ENCODE results near the gene PAQR8.

Gene PAQR8

GRCh38 chr6:52369234-52369633 is 7.3 kb downstream of the PAQR8 start:
- DNase-seq (ENCODE audit: extremely low read depth, low read depth): no peak
- no peak for TF ChIP-seq CTCF (IDR thresholded peaks at IDR 0.05; ENCODE audit: low read depth, low read length)

- TF ChIP-seq CTCF (IDR thresholded peaks at IDR 0.05; ENCODE audit: low read depth, low read length): no peak
- DNase-seq (ENCODE audit: extremely low read depth, low read depth): peak; percentile 23
These were observed 9.8 kb downstream of the PAQR8 start for GRCh38 chr6:52371656-52372191.

- no peak for DNase-seq (ENCODE audit: extremely low read depth, low read depth)
- no peak for TF ChIP-seq CTCF (IDR thresholded peaks at IDR 0.05; ENCODE audit: low read depth, low read length)
These were observed 11.3 kb downstream of the PAQR8 start for GRCh38 chr6:52373151-52373690.

DNA sequence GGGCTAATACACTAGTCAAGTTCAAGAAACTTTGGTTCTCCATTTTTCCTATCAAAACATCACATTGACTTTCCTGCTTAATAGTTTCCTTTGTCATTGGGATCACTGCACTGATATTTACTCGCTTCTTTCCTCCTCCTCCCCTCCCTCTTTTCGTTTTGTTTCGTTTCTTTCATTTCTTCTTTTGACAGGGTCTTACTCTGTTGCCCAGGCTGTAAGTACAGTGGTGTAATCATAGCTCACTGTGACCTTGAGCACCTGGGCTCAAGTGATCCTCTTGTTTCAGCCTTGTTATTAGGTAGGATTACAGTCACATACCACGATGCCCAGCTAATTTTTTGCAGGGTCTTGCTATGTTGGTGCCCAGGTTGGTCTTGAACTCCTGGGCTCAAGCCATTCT is 12.3 kb downstream of the PAQR8 start:
- no peak for TF ChIP-seq CTCF (IDR thresholded peaks at IDR 0.05; ENCODE audit: low read depth, low read length)
- no peak for DNase-seq (ENCODE audit: extremely low read depth, low read depth)

GRCh38 chr6:52375780-52376556 is 14.0 kb downstream of the PAQR8 start:
- no peak for DNase-seq (ENCODE audit: extremely low read depth, low read depth)
- TF ChIP-seq CTCF (IDR thresholded peaks at IDR 0.05; ENCODE audit: low read depth, low read length): no peak

- no peak for DNase-seq (ENCODE audit: extremely low read depth, low read depth)
These were observed 14.8 kb downstream of the PAQR8 start for GRCh38 chr6:52376763-52377162.

More at GRCh38 chr6:52376763-52377162, 14.8 kb downstream of the PAQR8 start:
- no peak for TF ChIP-seq CTCF (IDR thresholded peaks at IDR 0.05; ENCODE audit: low read depth, low read length)
